Lower lobe of right lung (tissue), 2 donors: ENCODE results near the gene GSTCD. TPM values are rescaled to one million over a fixed set of nuclear protein-coding genes. Genes with fewer than 3 reads are reported as not detected.
"Not testable (repeated sequence)": the region's sequence is repeated elsewhere in the genome, so short reads cannot be mapped to it uniquely, and the experiment has no call there.

Source experiments
- ATAC-seq, 2 donors: fragments of 200-7000 bp; cut with Tn5 transposase; one replicate each; pipeline ENCODE4 v1.9.1; 2020 to 2022; ENCODE audit warnings: mild to moderate bottlenecking in 2 of 2, moderate library complexity in 2 of 2
- DNase-seq: peaks from one replicate; pipeline ENCODE4 v3.0.0-alpha.2; 2020
- H3K27ac ChIP-seq: fragments of 200-600 bp; one replicate; pipeline ENCODE4 v1.8.0; 2022
- H3K27me3 ChIP-seq: fragments of 200-600 bp; one replicate; pipeline ENCODE4 v1.8.0; 2022; ENCODE audit warnings: low read depth
- H3K36me3 ChIP-seq: fragments of 200-600 bp; one replicate; pipeline ENCODE4 v1.8.0; 2022; ENCODE audit warnings: mild to moderate bottlenecking
- H3K4me1 ChIP-seq: fragments of 200-600 bp; one replicate; pipeline ENCODE4 v1.8.0; 2022
- H3K4me3 ChIP-seq: fragments of 200-600 bp; one replicate; pipeline ENCODE4 v1.8.0; 2022; ENCODE audit warnings: mild to moderate bottlenecking
- H3K9me3 ChIP-seq: fragments of 200-600 bp; one replicate; pipeline ENCODE4 v1.8.0; 2022
- intact Hi-C: fragments of 100-400 bp; cut with DNase I; formaldehyde crosslinking; loops from one replicate; pipeline ENCODE4 v1.11.0; 2022
- total RNA-seq: library from RNA; stranded (reverse); fragmentation: NEBNext Ultra II Directional; extraction: Animal tissue kit (Norgen Biotek cat#: 25700); gene quantifications from one replicate; pipeline ENCODE4 v1.2.1, GENCODE V29; 2021
- TF ChIP-seq, protein P1 (sequence below): fragments of 200-600 bp; IDR thresholded peaks from one replicate; pipeline ENCODE4 v1.8.0; 2022; ENCODE audit warnings: antibody characterized with exemption, mild to moderate bottlenecking
- donor health status: DM: no; HTN: yes; CAD: no; lungs with severe emphysema.

The GSTCD gene
- total RNA-seq, 1 donor from 2014 or later: 6.7 TPM

DNA sequence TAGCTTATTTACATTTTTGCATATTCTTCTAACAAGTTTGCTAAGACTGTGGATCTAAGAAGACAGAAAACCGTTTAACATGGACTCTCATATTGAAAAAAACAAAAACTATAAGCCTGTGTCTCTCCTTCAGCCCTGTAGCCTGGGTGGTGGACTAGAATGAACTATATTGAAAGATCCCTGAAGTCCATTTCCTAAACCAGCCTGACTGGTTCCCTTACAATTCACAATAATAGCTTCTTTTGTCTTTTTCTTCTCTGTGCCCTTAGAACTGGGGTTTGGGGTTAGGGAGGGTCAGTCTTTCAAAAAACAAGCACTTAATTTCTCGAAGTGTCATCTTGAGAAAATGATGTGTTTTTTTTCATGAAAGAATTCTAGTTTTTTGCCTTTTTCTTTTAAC is 59.0 kb downstream of the GSTCD start:
- Histone ChIP-seq H3K9me3 (peaks cover 9% of the 10 kb centered on the region), H3K4me1 (no peaks in the 10 kb centered on the region), H3K27ac (no peak overlapping the region), H3K27me3 (no peaks in the 10 kb centered on the region), H3K4me3 (no peak overlapping the region), H3K36me3 (no peaks in the 10 kb centered on the region)
- TF ChIP-seq, protein P1, sequence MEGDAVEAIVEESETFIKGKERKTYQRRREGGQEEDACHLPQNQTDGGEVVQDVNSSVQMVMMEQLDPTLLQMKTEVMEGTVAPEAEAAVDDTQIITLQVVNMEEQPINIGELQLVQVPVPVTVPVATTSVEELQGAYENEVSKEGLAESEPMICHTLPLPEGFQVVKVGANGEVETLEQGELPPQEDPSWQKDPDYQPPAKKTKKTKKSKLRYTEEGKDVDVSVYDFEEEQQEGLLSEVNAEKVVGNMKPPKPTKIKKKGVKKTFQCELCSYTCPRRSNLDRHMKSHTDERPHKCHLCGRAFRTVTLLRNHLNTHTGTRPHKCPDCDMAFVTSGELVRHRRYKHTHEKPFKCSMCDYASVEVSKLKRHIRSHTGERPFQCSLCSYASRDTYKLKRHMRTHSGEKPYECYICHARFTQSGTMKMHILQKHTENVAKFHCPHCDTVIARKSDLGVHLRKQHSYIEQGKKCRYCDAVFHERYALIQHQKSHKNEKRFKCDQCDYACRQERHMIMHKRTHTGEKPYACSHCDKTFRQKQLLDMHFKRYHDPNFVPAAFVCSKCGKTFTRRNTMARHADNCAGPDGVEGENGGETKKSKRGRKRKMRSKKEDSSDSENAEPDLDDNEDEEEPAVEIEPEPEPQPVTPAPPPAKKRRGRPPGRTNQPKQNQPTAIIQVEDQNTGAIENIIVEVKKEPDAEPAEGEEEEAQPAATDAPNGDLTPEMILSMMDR: no peak
- intact Hi-C loops: no loop called here
- DNase-seq (no peak), ATAC-seq (no peak)

DNA sequence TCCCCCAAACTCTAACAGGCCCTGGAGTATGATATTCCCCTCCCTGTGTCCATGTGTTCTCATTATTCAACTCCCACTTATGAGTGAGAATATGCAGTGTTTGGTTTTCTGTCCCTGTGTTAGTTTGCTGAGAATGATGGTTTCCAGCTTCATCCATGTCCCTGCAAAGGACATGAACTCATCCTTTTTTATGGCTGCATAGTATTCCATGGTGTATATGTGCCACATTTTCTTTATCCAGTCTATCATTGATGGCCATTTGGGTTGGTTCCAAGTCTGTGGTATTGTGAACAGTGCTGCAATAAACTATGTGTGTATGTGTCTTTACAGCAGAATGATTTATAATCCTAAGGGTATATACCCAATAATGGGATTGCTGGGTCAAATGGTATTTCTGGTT is 61.9 kb downstream of the GSTCD start:
- H3K4me3 ChIP-seq, H3K27ac ChIP-seq, H3K36me3 ChIP-seq, H3K4me1 ChIP-seq, intact Hi-C loops, H3K27me3 ChIP-seq, ATAC-seq, DNase-seq: not testable (repeated sequence)
- peaks cover 16% of the 10 kb centered on the region for H3K9me3 ChIP-seq

DNA sequence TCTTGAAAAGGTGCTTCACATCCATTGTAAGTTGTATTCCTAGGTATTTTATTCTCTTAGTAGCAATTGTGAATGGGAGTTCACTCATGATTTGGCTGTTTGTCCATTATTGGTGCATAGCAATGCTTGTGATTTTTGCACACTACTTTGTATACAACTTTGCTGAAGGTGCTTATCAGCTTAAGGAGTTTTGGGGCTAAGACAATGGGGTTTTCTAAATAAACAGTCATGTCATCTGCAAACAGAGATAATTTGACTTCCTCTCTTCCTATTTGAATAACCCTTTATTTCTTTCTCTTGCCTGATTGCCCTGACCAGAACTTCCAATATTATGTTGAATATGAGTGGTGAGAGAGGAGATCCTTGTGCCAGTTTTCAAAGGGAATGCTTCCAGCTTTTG is 63.5 kb downstream of the GSTCD start:
- intact Hi-C loops: not testable (repeated sequence)

DNA sequence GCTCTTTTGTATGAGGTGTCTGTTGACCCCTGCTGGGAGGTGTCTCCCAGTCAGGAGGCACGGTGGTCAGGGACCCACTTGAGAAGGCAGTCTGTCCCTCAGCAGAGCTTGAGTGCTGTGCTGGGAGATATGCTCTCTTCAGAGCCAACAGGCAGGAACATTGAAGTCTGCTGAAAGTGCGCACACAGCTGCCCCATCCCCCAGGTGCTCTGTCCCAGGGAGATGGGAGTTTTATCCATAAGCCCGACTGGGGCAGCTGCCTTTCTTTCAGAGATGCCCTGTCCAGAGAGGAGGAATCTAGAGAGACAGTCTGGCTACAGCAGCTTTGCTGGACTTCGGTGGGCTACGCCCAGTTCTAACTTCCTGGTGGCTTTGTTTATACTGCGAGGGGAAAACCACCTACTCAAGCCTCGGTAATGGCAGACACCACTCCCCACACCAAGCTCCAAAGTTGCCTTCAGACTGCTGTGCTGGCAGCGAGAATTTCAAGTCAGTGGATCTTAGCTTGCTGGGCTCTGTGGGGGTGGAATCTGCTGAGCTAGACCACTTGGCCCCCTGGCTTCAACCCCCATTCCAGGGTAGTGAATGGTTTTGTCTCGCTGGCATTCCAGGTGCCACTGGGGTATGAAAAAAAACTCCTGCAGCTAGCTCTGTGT is 67.3 kb downstream of the GSTCD start:
- H3K27ac ChIP-seq, H3K4me1 ChIP-seq, H3K36me3 ChIP-seq, DNase-seq, ATAC-seq, H3K4me3 ChIP-seq, intact Hi-C loops, H3K27me3 ChIP-seq: not testable (repeated sequence)
- peaks cover 15% of the 10 kb centered on the region for H3K9me3 ChIP-seq

More for the DNA sequence above, 63.5 kb downstream of the GSTCD start:
- DNase-seq, H3K27ac ChIP-seq, H3K4me1 ChIP-seq, H3K36me3 ChIP-seq, ATAC-seq, H3K27me3 ChIP-seq, H3K4me3 ChIP-seq: not testable (repeated sequence)
- peaks cover 16% of the 10 kb centered on the region for H3K9me3 ChIP-seq

DNA sequence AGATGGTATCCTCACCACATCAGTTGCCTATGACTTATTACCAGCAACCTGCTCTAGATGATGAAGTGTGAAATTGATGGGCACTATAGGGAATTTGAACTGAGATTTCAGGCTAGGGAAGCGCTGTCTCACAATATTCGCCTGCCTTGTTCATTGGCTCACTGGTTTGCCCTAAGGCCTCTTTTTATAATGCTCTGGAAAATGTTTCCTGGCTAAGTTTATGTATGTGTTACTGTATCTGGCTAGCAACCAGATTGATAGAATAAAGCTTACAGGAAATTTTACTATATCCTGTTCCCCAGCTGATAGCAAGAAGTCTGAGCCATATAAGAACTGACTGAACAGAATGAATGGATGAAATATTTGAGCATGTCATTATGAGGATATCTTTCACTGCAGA is 71.6 kb downstream of the GSTCD start:
- Histone ChIP-seq H3K4me1 (no peaks in the 10 kb centered on the region), H3K9me3 (no peaks in the 10 kb centered on the region), H3K4me3 (no peak overlapping the region), H3K36me3 (no peaks in the 10 kb centered on the region), H3K27me3 (no peaks in the 10 kb centered on the region), H3K27ac (no peak overlapping the region)
- no peak for DNase-seq
- TF ChIP-seq, protein P1: no peak
- intact Hi-C loops: no loop called here
- no peak for ATAC-seq

DNA sequence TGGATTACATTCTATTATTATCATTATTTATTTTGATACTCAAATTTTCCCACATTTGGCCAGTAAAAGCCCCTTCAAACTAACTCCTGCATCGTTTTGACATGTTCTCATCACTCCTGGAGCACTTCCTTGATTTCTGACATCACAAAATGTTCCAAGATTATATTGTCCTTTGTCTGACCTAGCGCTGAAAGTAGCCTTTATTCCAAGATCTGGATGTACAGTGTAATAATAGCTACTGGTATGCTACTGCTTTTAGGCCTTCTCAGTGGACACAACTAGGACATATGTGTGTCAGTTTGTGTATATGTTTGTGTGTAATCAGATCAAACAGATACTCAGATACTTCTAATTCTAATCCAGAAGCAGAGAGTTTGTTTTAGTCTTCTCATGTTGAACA is 76.2 kb downstream of the GSTCD start:
- ATAC-seq (no peak), DNase-seq (no peak)
- TF ChIP-seq, protein P1: no peak
- Histone ChIP-seq H3K9me3 (no peaks in the 10 kb centered on the region), H3K4me1 (no peaks in the 10 kb centered on the region), H3K36me3 (no peaks in the 10 kb centered on the region), H3K4me3 (no peak overlapping the region), H3K27ac (no peak overlapping the region), H3K27me3 (no peaks in the 10 kb centered on the region)
- intact Hi-C loops: no loop called here

DNA sequence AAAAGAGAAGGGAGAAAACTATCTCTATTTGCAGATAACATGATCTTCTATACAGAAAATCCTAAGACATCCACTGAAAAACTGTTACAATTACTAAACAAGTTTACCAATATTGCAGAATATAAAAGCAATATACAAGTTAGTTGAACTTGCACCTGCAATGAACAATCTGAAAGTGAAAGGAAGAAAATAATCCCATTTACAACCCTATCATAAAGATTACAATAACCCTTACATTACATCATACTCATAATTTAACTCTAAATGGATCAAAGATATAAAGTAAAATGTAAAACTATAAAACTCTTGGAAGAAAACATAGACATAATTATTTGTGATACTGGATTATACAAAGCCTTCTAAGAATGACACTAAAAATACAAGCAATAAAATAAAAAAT is 77.2 kb downstream of the GSTCD start:
- Histone ChIP-seq H3K9me3 (no peaks in the 10 kb centered on the region), H3K36me3 (no peaks in the 10 kb centered on the region), H3K4me3 (no peak overlapping the region), H3K27me3 (no peaks in the 10 kb centered on the region), H3K4me1 (no peaks in the 10 kb centered on the region), H3K27ac (no peak overlapping the region)
- intact Hi-C loops: no loop called here
- TF ChIP-seq, protein P1: no peak
- ATAC-seq (no peak), DNase-seq (no peak)
